ENCODE data around the gene TMCC3.
A peak's percentile ranks its signal among the peaks of the same experiment; 100 is the strongest.
"Not testable (repeated sequence)": the region's sequence is repeated elsewhere in the genome, so short reads cannot be mapped to it uniquely, and the experiment has no call there.

The TMCC3 gene

DNA sequence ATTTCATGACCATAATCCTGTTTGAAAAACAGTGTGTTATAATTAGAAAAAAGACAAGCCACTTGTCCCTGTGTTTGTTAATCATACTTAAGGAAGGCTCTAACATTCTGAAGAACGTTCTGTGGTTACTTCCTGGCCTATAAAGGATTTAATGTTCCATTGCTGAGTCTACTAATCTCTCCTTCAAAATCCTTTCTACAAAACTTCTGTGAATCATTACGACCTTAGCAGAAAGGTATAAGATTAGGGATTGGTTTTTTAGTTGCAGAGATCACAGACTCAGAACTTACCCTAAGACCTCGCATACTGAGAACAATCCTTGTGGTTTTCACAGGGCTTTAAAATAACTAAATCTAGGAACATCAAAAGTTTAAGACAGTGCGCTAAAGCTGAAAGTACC is 48.3 kb downstream of the TMCC3 start (continued):
- TF ChIP-seq, protein P1, sequence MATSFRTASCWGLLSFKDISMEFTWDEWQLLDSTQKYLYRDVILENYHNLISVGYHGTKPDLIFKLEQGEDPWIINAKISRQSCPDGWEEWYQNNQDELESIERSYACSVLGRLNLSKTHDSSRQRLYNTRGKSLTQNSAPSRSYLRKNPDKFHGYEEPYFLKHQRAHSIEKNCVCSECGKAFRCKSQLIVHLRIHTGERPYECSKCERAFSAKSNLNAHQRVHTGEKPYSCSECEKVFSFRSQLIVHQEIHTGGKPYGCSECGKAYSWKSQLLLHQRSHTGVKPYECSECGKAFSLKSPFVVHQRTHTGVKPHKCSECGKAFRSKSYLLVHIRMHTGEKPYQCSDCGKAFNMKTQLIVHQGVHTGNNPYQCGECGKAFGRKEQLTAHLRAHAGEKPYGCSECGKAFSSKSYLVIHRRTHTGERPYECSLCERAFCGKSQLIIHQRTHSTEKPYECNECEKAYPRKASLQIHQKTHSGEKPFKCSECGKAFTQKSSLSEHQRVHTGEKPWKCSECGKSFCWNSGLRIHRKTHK (tag by site-specific recombination; IDR thresholded peaks at IDR 0.05): no peak
- no peak for TF ChIP-seq ZNF621 (tag by site-specific recombination; IDR thresholded peaks at IDR 0.05)
- TF ChIP-seq, protein P2, sequence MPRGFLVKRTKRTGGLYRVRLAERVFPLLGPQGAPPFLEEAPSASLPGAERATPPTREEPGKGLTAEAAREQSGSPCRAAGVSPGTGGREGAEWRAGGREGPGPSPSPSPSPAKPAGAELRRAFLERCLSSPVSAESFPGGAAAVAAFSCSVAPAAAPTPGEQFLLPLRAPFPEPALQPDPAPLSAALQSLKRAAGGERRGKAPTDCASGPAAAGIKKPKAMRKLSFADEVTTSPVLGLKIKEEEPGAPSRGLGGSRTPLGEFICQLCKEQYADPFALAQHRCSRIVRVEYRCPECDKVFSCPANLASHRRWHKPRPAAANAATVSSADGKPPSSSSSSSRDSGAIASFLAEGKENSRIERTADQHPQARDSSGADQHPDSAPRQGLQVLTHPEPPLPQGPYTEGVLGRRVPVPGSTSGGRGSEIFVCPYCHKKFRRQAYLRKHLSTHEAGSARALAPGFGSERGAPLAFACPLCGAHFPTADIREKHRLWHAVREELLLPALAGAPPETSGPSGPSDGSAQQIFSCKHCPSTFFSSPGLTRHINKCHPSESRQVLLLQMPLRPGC (tag by site-specific recombination; IDR thresholded peaks at IDR 0.05): no peak
- TF ChIP-seq ZNF660 (tag by site-specific recombination; IDR thresholded peaks at IDR 0.05): no peak

DNA sequence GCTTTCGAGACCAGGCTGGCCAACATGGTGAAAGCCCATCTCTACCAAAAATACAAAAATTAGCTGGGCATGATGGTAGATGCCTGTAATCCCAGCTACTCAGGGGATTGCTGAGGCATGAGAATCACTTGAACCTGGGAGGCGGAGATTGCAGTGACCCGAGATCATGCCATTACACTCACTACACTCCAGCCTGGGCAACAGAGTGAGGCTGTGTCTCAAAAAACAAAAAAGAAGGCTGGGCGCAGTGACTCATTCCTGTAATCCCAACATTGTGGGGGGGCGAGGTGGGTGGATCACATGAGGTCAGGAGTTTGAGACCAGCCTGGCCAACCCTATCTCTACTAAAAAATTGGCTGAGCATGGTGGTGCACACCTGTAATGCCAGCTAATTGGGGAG is 49.0 kb downstream of the TMCC3 start:
- H3K36me3 ChIP-seq (ENCODE audit: control insufficient read depth in 2 of 2, insufficient read depth in 1 of 2, low read length in 2 of 2); H3K4me1 ChIP-seq (ENCODE audit: control insufficient read depth, insufficient read depth, low read length); H3K4me3 ChIP-seq (ENCODE audit: low read depth, low read length); H3K27ac ChIP-seq (ENCODE audit: extremely low read depth, low read depth, low read length); H3K9me3 ChIP-seq (ENCODE audit: control insufficient read depth, insufficient read depth, low read depth, low read length); POLR2A ChIA-PET: not testable (repeated sequence)
- CTCF ChIA-PET: interaction anchor here (0.8 to 1.4 kb wide), 2 partner anchors 29 to 138 kb away, joined by 3 read pairs; no protein-coding TSS in a partner anchor
- TF ChIP-seq, protein P3, sequence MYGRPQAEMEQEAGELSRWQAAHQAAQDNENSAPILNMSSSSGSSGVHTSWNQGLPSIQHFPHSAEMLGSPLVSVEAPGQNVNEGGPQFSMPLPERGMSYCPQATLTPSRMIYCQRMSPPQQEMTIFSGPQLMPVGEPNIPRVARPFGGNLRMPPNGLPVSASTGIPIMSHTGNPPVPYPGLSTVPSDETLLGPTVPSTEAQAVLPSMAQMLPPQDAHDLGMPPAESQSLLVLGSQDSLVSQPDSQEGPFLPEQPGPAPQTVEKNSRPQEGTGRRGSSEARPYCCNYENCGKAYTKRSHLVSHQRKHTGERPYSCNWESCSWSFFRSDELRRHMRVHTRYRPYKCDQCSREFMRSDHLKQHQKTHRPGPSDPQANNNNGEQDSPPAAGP (tag by site-specific recombination; IDR thresholded peaks at IDR 0.05): peak; percentile 23; the same call in 1 of the 2 replicates
- TF ChIP-seq ZFHX2 (tag by site-specific recombination; conservative IDR thresholded peaks at IDR 0.05): peak; percentile 42

DNA sequence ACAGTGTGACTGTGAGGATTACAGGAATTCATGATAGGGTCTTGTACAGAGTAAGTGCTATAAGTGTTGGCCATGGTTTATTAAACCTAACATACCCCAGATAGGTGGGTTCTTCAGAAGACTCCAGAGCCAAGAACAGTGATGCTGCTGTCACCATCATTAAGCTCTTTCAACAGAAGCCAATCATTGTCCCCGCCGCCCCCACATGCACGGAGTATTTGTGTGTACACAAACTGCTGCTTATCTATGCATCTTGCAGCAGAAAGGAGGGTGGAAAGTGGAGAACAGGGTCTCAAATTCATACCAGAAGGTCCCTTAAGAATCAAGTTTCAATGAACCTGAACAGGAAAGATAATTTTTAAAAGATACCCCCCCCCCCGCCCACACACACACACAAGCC is 51.2 kb downstream of the TMCC3 start:
- Histone ChIP-seq H3K4me1 (ENCODE audit: control insufficient read depth, insufficient read depth, low read length) (peaks cover 3% of the 10 kb centered on the region; the same call in 1 of the 2 replicates), H3K4me3 (ENCODE audit: low read depth, low read length) (no peak overlapping the region), H3K27ac (ENCODE audit: extremely low read depth, low read depth, low read length) (no peak overlapping the region), H3K36me3 (ENCODE audit: control insufficient read depth in 2 of 2, insufficient read depth in 1 of 2, low read length in 2 of 2) (no peaks in the 10 kb centered on the region), H3K9me3 (ENCODE audit: control insufficient read depth, insufficient read depth, low read depth, low read length) (no peaks in the 10 kb centered on the region)
- TF ChIP-seq ZFHX2 (tag by site-specific recombination; conservative IDR thresholded peaks at IDR 0.05): peak; percentile 30; the same call in 1 of the 2 replicates
- TF ChIP-seq ZNF24 (tag by site-specific recombination; IDR thresholded peaks at IDR 0.05): no peak
- CTCF ChIA-PET: interaction anchor here (0.6 to 1.3 kb wide), 2 partner anchors 81 to 429 kb away, joined by 4 to 5 read pairs; no protein-coding TSS in a partner anchor
- POLR2A ChIA-PET: interaction anchor here (0.7 kb wide), 1 partner anchor 57 kb away, joined by 3 read pairs; no protein-coding TSS in a partner anchor

DNA sequence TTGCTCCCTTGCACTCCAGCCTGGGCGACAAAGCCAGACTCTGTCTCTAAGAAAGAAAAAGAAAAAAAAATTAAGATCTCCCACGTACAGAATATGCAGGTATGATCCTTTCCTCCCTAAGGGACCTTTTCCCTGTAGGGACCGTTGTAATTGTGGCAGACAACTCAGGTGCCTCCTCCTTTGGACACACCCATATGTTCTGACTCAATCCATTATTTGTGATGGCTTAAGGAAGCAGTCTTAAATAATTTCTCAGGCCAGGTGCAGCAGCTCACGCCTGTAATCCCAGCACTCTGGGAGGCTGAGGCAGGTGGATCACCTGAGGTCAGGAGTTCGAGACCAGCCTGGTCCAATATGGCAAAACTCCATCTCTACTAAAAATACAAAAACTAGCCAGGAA is 53.1 kb downstream of the TMCC3 start:
- POLR2A ChIA-PET: no interaction called here
- TF ChIP-seq ZFP69B (tag by site-specific recombination; IDR thresholded peaks at IDR 0.05): no peak
- TF ChIP-seq ZBTB7A (tag by site-specific recombination; IDR thresholded peaks at IDR 0.05; ENCODE audit: low read depth): no peak
- no peak for TF ChIP-seq ZNF37A (tag by site-specific recombination; IDR thresholded peaks at IDR 0.05)
- no peak for TF ChIP-seq SALL2 (tag by site-specific recombination; IDR thresholded peaks at IDR 0.05; ENCODE audit: borderline replicate concordance)
- TF ChIP-seq ZBTB11 (tag by site-specific recombination; conservative IDR thresholded peaks at IDR 0.05; ENCODE audit: low read depth): no peak
- TF ChIP-seq ZNF10 (tag by site-specific recombination; IDR thresholded peaks at IDR 0.05): no peak
- no peak for TF ChIP-seq ZNF510 (tag by site-specific recombination; IDR thresholded peaks at IDR 0.05; ENCODE audit: insufficient replicate concordance)
- no peak for TF ChIP-seq YY1 (tag by site-specific recombination; IDR thresholded peaks at IDR 0.05)
- TF ChIP-seq ZFP37 (tag by site-specific recombination; IDR thresholded peaks at IDR 0.05): no peak
- TF ChIP-seq, protein P3 (tag by site-specific recombination; IDR thresholded peaks at IDR 0.05): no peak
- TF ChIP-seq TRIM28 (IDR thresholded peaks at IDR 0.05; ENCODE audit: borderline replicate concordance, low read length): no peak
- TF ChIP-seq, protein P4, sequence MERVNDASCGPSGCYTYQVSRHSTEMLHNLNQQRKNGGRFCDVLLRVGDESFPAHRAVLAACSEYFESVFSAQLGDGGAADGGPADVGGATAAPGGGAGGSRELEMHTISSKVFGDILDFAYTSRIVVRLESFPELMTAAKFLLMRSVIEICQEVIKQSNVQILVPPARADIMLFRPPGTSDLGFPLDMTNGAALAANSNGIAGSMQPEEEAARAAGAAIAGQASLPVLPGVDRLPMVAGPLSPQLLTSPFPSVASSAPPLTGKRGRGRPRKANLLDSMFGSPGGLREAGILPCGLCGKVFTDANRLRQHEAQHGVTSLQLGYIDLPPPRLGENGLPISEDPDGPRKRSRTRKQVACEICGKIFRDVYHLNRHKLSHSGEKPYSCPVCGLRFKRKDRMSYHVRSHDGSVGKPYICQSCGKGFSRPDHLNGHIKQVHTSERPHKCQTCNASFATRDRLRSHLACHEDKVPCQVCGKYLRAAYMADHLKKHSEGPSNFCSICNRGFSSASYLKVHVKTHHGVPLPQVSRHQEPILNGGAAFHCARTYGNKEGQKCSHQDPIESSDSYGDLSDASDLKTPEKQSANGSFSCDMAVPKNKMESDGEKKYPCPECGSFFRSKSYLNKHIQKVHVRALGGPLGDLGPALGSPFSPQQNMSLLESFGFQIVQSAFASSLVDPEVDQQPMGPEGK (tag by site-specific recombination; IDR thresholded peaks at IDR 0.05): no peak

More for the DNA sequence above, 53.1 kb downstream of the TMCC3 start:
- no peaks in the 10 kb centered on the region for H3K36me3 ChIP-seq (ENCODE audit: control insufficient read depth in 2 of 2, insufficient read depth in 1 of 2, low read length in 2 of 2)
- H3K9me3 ChIP-seq (ENCODE audit: control insufficient read depth, insufficient read depth, low read depth, low read length): no peaks in the 10 kb centered on the region
- CTCF ChIA-PET: interaction anchor here (0.7 kb wide), 1 partner anchor 110 kb away, joined by 3 read pairs; no protein-coding TSS in a partner anchor
- H3K4me3 ChIP-seq (ENCODE audit: low read depth, low read length): no peak overlapping the region
- no peak overlapping the region for H3K27ac ChIP-seq (ENCODE audit: extremely low read depth, low read depth, low read length)
- peaks cover 3% of the 10 kb centered on the region; the same call in 1 of the 2 replicates for H3K4me1 ChIP-seq (ENCODE audit: control insufficient read depth, insufficient read depth, low read length)
